Hepatocyte (in vitro differentiated cells): Measurements from ENCODE around the gene FMNL2.

Experiments
- EZH2 ChIP-seq: fragments of 200-600 bp; sonication (generic); IDR thresholded peaks from 2 replicates; pipeline ENCODE4 v1.6.1; 2016; ENCODE audit warnings: antibody characterized with exemption, mild to moderate bottlenecking, borderline replicate concordance
- EZH2phosphoT487 ChIP-seq: fragments of 200-600 bp; sonication (generic); IDR thresholded peaks from one replicate; pipeline ENCODE4 v1.6.1; 2018; ENCODE audit warnings: antibody characterized with exemption, mild to moderate bottlenecking, low read depth, moderate library complexity; ENCODE audit not compliant: unreplicated experiment, severe bottlenecking
- TF ChIP-seq, protein P1 (sequence below): fragments of 200-600 bp; sonication (generic); IDR thresholded peaks from 2 replicates; pipeline ENCODE4 v1.5.1; 2016; ENCODE audit warnings: antibody characterized with exemption, mild to moderate bottlenecking; ENCODE audit not compliant: poor library complexity

DNA sequence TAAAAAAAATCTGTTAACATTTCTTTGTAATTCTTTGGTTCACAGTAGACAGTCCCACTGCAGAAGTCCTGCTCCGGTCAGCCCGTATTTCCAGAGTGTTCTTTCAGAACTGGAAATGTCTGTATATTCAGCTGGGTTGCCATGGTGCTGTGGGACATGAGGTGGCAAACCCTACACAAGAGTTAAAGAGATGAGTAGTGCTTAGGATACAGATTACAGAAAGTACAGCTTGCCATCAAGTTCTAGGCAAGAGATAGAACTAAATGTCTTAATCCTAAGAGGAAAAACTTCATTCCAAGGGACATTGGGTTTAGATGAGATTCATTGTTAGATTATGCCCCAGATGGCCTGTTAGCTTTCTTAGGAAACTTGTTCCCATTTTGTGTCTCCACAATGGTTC, 60.1 kb downstream of the FMNL2 start:
- TF ChIP-seq, protein P1, sequence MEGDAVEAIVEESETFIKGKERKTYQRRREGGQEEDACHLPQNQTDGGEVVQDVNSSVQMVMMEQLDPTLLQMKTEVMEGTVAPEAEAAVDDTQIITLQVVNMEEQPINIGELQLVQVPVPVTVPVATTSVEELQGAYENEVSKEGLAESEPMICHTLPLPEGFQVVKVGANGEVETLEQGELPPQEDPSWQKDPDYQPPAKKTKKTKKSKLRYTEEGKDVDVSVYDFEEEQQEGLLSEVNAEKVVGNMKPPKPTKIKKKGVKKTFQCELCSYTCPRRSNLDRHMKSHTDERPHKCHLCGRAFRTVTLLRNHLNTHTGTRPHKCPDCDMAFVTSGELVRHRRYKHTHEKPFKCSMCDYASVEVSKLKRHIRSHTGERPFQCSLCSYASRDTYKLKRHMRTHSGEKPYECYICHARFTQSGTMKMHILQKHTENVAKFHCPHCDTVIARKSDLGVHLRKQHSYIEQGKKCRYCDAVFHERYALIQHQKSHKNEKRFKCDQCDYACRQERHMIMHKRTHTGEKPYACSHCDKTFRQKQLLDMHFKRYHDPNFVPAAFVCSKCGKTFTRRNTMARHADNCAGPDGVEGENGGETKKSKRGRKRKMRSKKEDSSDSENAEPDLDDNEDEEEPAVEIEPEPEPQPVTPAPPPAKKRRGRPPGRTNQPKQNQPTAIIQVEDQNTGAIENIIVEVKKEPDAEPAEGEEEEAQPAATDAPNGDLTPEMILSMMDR: no peak
- TF ChIP-seq EZH2: no peak
- TF ChIP-seq EZH2phosphoT487: no peak
